ENCODE data around the gene LOX.

The LOX gene

GRCh38 chr5:122111460-122111859 is 33.4 kb upstream of the LOX start:
- no peak for DNase-seq (ENCODE audit: low read depth in 1 of 2, low spot score in 1 of 2)
- Histone ChIP-seq H3K27ac (replicated peaks) (no peak overlapping the region), H3K4me3 (replicated peaks; ENCODE audit: insufficient read depth, low read length) (no peak overlapping the region)

GRCh38 chr5:122110987-122111386 is 32.9 kb upstream of the LOX start:
- no peak overlapping the region for H3K4me3 ChIP-seq (replicated peaks; ENCODE audit: insufficient read depth, low read length)
- DNase-seq (ENCODE audit: low read depth in 1 of 2, low spot score in 1 of 2), result no peak
- no peak overlapping the region for H3K27ac ChIP-seq (replicated peaks)
- H3K27me3 ChIP-seq (ENCODE audit: insufficient read depth, poor library complexity, severe bottlenecking), result no peaks in the 10 kb centered on the region
- no peak for TF ChIP-seq CTCF (IDR thresholded peaks at IDR 0.05; ENCODE audit: insufficient read depth, low read length)
- TF ChIP-seq GABPA (IDR thresholded peaks at IDR 0.05; ENCODE audit: low read depth), result no peak
- TF ChIP-seq REST (IDR thresholded peaks at IDR 0.05; ENCODE audit: insufficient replicate concordance, low read depth), result no peak
- TF ChIP-seq POLR2AphosphoS5 (IDR thresholded peaks at IDR 0.05; ENCODE audit: low read depth), result no peak
- no peak for TF ChIP-seq SPI1 (IDR thresholded peaks at IDR 0.05; ENCODE audit: borderline replicate concordance, low read depth)

More at GRCh38 chr5:122111460-122111859, 33.4 kb upstream of the LOX start:
- no peaks in the 10 kb centered on the region for H3K27me3 ChIP-seq (ENCODE audit: insufficient read depth, poor library complexity, severe bottlenecking)
- no peak for TF ChIP-seq CTCF (IDR thresholded peaks at IDR 0.05; ENCODE audit: insufficient read depth, low read length)
- no peak for TF ChIP-seq REST (IDR thresholded peaks at IDR 0.05; ENCODE audit: insufficient replicate concordance, low read depth)
- no peak for TF ChIP-seq GABPA (IDR thresholded peaks at IDR 0.05; ENCODE audit: low read depth)
- TF ChIP-seq SPI1 (IDR thresholded peaks at IDR 0.05; ENCODE audit: borderline replicate concordance, low read depth), result no peak
- TF ChIP-seq POLR2AphosphoS5 (IDR thresholded peaks at IDR 0.05; ENCODE audit: low read depth), result no peak

- Histone ChIP-seq H3K27ac (replicated peaks) (no peak overlapping the region), H3K4me3 (replicated peaks; ENCODE audit: insufficient read depth, low read length) (no peak overlapping the region), H3K27me3 (ENCODE audit: insufficient read depth, poor library complexity, severe bottlenecking) (no peaks in the 10 kb centered on the region)
- no peak for DNase-seq (ENCODE audit: low read depth in 1 of 2, low spot score in 1 of 2)
- TF ChIP-seq POLR2AphosphoS5 (IDR thresholded peaks at IDR 0.05; ENCODE audit: low read depth), result no peak
- TF ChIP-seq REST (IDR thresholded peaks at IDR 0.05; ENCODE audit: insufficient replicate concordance, low read depth), result no peak
- TF ChIP-seq SPI1 (IDR thresholded peaks at IDR 0.05; ENCODE audit: borderline replicate concordance, low read depth), result no peak
- no peak for TF ChIP-seq GABPA (IDR thresholded peaks at IDR 0.05; ENCODE audit: low read depth)
- no peak for TF ChIP-seq CTCF (IDR thresholded peaks at IDR 0.05; ENCODE audit: insufficient read depth, low read length)
Observed at GRCh38 chr5:122107016-122107415, 29.0 kb upstream of the LOX start.

Measured in HL-60 (cell line).